Tibial nerve (tissue), 4 donors: ENCODE results near the gene PSMD2. TPM values are rescaled to one million over a fixed set of nuclear protein-coding genes. Genes with fewer than 3 reads are reported as not detected.

Experiments used
- DNase-seq, 2 donors: peaks; one replicate each; pipeline ENCODE4 v3.0.0-alpha.2; 2019; ENCODE audit warnings: low spot score in 2 of 2
- H3K27ac ChIP-seq, 4 donors: fragments of 200-600 bp; sonication (generic) in 3 of 4; one replicate each; pipeline ENCODE4 v1.5.1; 2017 to 2019; ENCODE audit warnings: mild to moderate bottlenecking in 1 of 4
- H3K27me3 ChIP-seq, 2 donors: fragments of 200-600 bp; sonication (generic) in 1 of 2; one replicate each; pipeline versions ENCODE4 v1.5.1 to v1.6.0; 2017 to 2019
- H3K36me3 ChIP-seq, 3 donors: fragments of 200-600 bp; sonication (generic); one replicate each; pipeline ENCODE4 v1.5.1; 2018 to 2019
- H3K4me1 ChIP-seq, 4 donors: fragments of 200-600 bp; sonication (generic) in 3 of 4; one replicate each; pipeline ENCODE4 v1.5.1; 2017 to 2019
- H3K4me3 ChIP-seq, 4 donors: fragments of 200-600 bp; sonication (generic) in 3 of 4; one replicate each; pipeline ENCODE4 v1.5.1; 2017 to 2019; ENCODE audit warnings: mild to moderate bottlenecking in 1 of 4, moderate library complexity in 1 of 4
- H3K9me3 ChIP-seq, 4 donors: fragments of 200-600 bp; sonication (generic) in 3 of 4; one replicate each; pipeline ENCODE4 v1.5.1; 2017 to 2019
- EP300 ChIP-seq, 2 donors: sonication (generic); formaldehyde crosslinking; IDR thresholded peaks; one replicate each; pipeline ENCODE4 v1.6.1; 2017; ENCODE audit warnings: antibody characterized with exemption in 2 of 2, mild to moderate bottlenecking in 1 of 2
- POLR2A ChIP-seq, 2 donors: fragments of 450-650 bp; IDR thresholded peaks; one replicate each; pipeline ENCODE4 v1.6.1; 2017; ENCODE audit warnings: antibody characterized with exemption in 2 of 2, mild to moderate bottlenecking in 2 of 2, moderate library complexity in 2 of 2
- WGBS, 2 donors: methylation state at CpG; one replicate each; pipeline ENCODE4 v1.1.5; 2018; 5-methylcytosine and 5-hydroxymethylcytosine counted together
- total RNA-seq, 4 donors: library from RNA; depleted of rRNA; stranded (reverse); fragments of >200 nt; gene quantifications; one replicate each; pipeline ENCODE4 v1.1.0, GENCODE V29; 2016
- TF ChIP-seq, protein P1 (sequence below), 5 experiments: fragments of 200-600 bp in 3 of 5; fragments of 450-650 bp in 2 of 5; sonication (generic) in 3 of 5; IDR thresholded peaks; one replicate each; pipeline ENCODE4 v1.5.1; 2016 to 2019; ENCODE audit warnings: antibody characterized with exemption in 5 of 5, mild to moderate bottlenecking in 3 of 5, moderate library complexity in 2 of 5

Gene PSMD2
- total RNA-seq, 4 donors from 2014 or later = 122 to 226 (median 152) TPM

GRCh38 chr3:184272269-184272668, 26.8 kb upstream of the PSMD2 start:
- no peaks in the 10 kb centered on the region for H3K36me3 ChIP-seq
- H3K4me3 ChIP-seq = no peak overlapping the region
- no peak for TF ChIP-seq EP300 (IDR thresholded peaks at IDR 0.05)
- TF ChIP-seq, protein P1, sequence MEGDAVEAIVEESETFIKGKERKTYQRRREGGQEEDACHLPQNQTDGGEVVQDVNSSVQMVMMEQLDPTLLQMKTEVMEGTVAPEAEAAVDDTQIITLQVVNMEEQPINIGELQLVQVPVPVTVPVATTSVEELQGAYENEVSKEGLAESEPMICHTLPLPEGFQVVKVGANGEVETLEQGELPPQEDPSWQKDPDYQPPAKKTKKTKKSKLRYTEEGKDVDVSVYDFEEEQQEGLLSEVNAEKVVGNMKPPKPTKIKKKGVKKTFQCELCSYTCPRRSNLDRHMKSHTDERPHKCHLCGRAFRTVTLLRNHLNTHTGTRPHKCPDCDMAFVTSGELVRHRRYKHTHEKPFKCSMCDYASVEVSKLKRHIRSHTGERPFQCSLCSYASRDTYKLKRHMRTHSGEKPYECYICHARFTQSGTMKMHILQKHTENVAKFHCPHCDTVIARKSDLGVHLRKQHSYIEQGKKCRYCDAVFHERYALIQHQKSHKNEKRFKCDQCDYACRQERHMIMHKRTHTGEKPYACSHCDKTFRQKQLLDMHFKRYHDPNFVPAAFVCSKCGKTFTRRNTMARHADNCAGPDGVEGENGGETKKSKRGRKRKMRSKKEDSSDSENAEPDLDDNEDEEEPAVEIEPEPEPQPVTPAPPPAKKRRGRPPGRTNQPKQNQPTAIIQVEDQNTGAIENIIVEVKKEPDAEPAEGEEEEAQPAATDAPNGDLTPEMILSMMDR (IDR thresholded peaks at IDR 0.05) = no peak
- no peak for TF ChIP-seq POLR2A (IDR thresholded peaks at IDR 0.05)
- H3K27ac ChIP-seq = no peak overlapping the region
- peaks cover 0 to 4% (median 0%) of the 10 kb centered on the region in 4 donors for H3K4me1 ChIP-seq
- H3K9me3 ChIP-seq = peaks cover 0 to 6% (median 0%) of the 10 kb centered on the region in 4 donors
- WGBS, 2 donors = 44 to 48% methylated on average over 1 of the region's 1 CpG
- H3K27me3 ChIP-seq = peaks cover 0 to 55% of the 10 kb centered on the region in 2 donors
- DNase-seq = no peak

GRCh38 chr3:184275381-184275701, 23.7 kb upstream of the PSMD2 start:
- Histone ChIP-seq H3K9me3 (peaks cover 0 to 6% (median 0%) of the 10 kb centered on the region in 4 donors), H3K4me1 (peaks cover 0 to 4% (median 0%) of the 10 kb centered on the region in 4 donors), H3K27ac (no peak overlapping the region), H3K27me3 (peaks cover 0 to 50% of the 10 kb centered on the region in 2 donors), H3K4me3 (no peak overlapping the region), H3K36me3 (no peaks in the 10 kb centered on the region)
- DNase-seq = no peak
- 67 to 69% methylated on average over 12 of the region's 12 CpGs for WGBS, 2 donors
- TF ChIP-seq POLR2A (IDR thresholded peaks at IDR 0.05) (no peak), EP300 (IDR thresholded peaks at IDR 0.05) (no peak)
- TF ChIP-seq, protein P1 (IDR thresholded peaks at IDR 0.05) = no peak

DNA sequence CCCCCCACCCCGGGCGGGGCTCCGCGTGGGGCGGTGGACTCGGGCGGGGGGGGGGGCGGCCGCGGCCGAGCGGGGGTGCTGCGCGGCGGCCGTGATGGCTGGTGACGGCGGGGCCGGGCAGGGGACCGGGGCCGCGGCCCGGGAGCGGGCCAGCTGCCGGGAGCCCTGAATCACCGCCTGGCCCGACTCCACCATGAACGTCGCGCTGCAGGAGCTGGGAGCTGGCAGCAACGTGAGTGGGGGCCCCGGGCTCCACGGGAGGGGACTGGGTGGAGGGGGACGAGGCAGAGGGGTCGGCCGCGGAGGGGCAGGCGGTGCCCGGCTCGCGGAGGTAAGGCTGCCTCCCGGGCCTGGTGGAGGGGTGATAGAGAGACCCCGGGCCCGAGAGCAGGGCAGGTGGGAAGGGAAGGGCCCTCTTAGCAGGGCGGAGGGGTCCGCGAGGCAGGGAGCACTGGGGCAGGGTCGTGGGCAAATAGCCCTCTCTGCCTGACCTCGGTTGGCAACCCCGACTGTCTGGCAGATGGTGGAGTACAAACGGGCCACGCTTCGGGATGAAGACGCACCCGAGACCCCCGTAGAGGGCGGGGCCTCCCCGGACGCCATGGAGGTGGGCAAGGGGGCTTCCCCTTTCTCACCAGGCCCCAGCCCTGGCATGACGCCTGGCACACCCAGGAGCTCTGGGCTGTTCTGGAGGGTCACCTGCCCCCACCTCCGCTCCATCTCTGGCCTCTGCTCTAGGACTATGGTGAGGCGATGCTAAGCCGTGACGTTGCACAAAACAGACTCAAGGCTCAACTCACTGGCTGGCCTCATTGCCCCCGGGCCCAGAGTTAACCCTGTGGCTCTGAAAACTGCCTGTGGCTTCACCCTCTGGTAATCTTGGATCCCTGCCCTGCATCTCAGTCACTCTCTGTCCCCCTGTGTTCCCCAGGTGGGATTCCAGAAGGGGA, 22.8 kb upstream of the PSMD2 start, which contains the start of gene ECE2:
TSS of gene ECE2 (plus strand) at position 62 of the 950 bp plus-strand sequence. CDS start at position 194, 132 bp downstream.
- Histone ChIP-seq H3K36me3 (no peaks in the 10 kb centered on the region), H3K4me1 (peaks cover 0 to 4% (median 0%) of the 10 kb centered on the region in 4 donors), H3K27ac (no peak within 1 kb of the TSS), H3K9me3 (peaks cover 0 to 6% (median 0%) of the 10 kb centered on the region in 4 donors), H3K27me3 (peaks cover 0 to 50% of the 10 kb centered on the region in 2 donors), H3K4me3 (no peak within 1 kb of the TSS)
- DNase-seq = no peak
- TF ChIP-seq POLR2A (IDR thresholded peaks at IDR 0.05) (no peak), EP300 (IDR thresholded peaks at IDR 0.05) (no peak)
- TF ChIP-seq, protein P1 (IDR thresholded peaks at IDR 0.05) = no peak
- 10 to 16% methylated on average over 29 to 32 of the region's 65 CpGs for WGBS, 2 donors

GRCh38 chr3:184277366-184277765, 21.7 kb upstream of the PSMD2 start:
- Histone ChIP-seq H3K4me3 (no peak overlapping the region), H3K36me3 (no peaks in the 10 kb centered on the region), H3K9me3 (no peaks in the 10 kb centered on the region), H3K4me1 (peaks cover 0 to 4% (median 0%) of the 10 kb centered on the region in 4 donors), H3K27me3 (peaks cover 0 to 50% of the 10 kb centered on the region in 2 donors), H3K27ac (no peak overlapping the region)
- DNase-seq = no peak
- no peak for TF ChIP-seq POLR2A (IDR thresholded peaks at IDR 0.05)
- TF ChIP-seq EP300 (IDR thresholded peaks at IDR 0.05) = no peak
- TF ChIP-seq, protein P1 (IDR thresholded peaks at IDR 0.05) = no peak
- 90 to 92% methylated on average over 6 of the region's 6 CpGs for WGBS, 2 donors

DNA sequence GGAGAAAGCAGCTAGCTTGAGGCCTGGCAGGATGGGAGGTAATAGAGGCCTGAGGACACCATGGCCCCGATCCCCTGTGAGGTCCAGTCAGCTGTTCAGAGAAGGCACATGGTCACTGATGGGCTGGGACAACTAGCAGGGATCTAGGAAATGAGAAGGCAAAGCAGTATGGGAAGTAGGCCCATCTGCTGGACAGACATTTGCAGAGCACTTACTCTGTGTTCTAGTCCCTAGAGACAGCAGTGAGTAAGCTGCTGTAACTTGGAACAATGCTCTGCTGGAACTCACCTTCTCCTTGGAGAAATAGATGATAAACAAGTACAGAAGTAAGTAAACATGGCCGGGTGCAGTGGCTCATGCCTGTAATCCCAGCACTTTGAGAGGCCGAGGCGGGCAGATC, 16.1 kb upstream of the PSMD2 start:
- H3K36me3 ChIP-seq = no peaks in the 10 kb centered on the region
- TF ChIP-seq, protein P1 (IDR thresholded peaks at IDR 0.05) = no peak
- TF ChIP-seq EP300 (IDR thresholded peaks at IDR 0.05) (no peak), POLR2A (IDR thresholded peaks at IDR 0.05) (no peak)
- no peak overlapping the region for H3K4me3 ChIP-seq
- DNase-seq = no peak
- H3K9me3 ChIP-seq = no peaks in the 10 kb centered on the region
- peaks cover 0 to 33% of the 10 kb centered on the region in 2 donors for H3K27me3 ChIP-seq
- H3K4me1 ChIP-seq = no peaks in the 10 kb centered on the region
- H3K27ac ChIP-seq = no peak overlapping the region
- WGBS, 2 donors = 89 to 92% methylated on average over 4 of the region's 4 CpGs
